GM12878 (cell line): Measurements from ENCODE around the gene PLEKHM3. TPM values are rescaled to one million over a fixed set of nuclear protein-coding genes. Genes with fewer than 3 reads are reported as not detected.

Experiments
- ATAC-seq: fragments of 200-7000 bp; cut with Tn5 transposase; 3 replicates; pipeline ENCODE4 v1.9.1; 2020; ENCODE audit warnings: mild to moderate bottlenecking, moderate library complexity
- BruUV-seq: library from RNA; stranded (reverse); fragments of 400-500 nt; replicated peaks from 2 replicates; lab custom pipeline; 2021; lab: Mats Ljungman, UMichigan
- CTCF ChIA-PET: fragments of 300-600 bp; sonication (Branson Sonifier 250); formaldehyde crosslinking; extraction: SDS; loops from one replicate; lab custom pipeline; 2021; ENCODE audit warnings: inconsistent platforms; lab: Yijun Ruan, JAX
- POLR2A ChIA-PET: fragments of 350-600 bp; formaldehyde crosslinking; extraction: SDS; loops from one replicate; lab custom pipeline; 2021; ENCODE audit warnings: inconsistent platforms; lab: Charles Lee
- RAD21 ChIA-PET: fragments of 300-600 bp; sonication (Branson Sonifier 250); formaldehyde crosslinking; loops from one replicate; lab custom pipeline; 2023; ENCODE audit warnings: antibody characterized with exemption; ENCODE audit not compliant: unreplicated experiment; lab: Charles Lee
- SMC1A ChIA-PET: fragments of 300-600 bp; sonication (Branson Sonifier 250); formaldehyde crosslinking; loops from one replicate; lab custom pipeline; 2023; ENCODE audit not compliant: unreplicated experiment, uncharacterized antibody; lab: Charles Lee
- DNase-seq: peaks from one replicate; pipeline ENCODE4 v3.0.0-alpha.2; 2011; ENCODE audit warnings: low read depth, low spot score
- FAIRE-seq: peaks from 3 replicates; lab custom pipeline; 2011; peaks lifted over from hg19 to GRCh38; lab: Jason Lieb, UNC
- H2AFZ ChIP-seq: 2 replicates; pipeline ENCODE4 v1.6.0; 2011; ENCODE audit warnings: low read depth, low read length, control low read depth; ENCODE audit not compliant: control insufficient read depth
- H3K27ac ChIP-seq: 2 replicates; pipeline ENCODE4 v1.5.1; 2011; ENCODE audit warnings: control low read depth; ENCODE audit not compliant: control insufficient read depth, insufficient read depth
- H3K27me3 ChIP-seq, 2 experiments: replicated peaks in 1 of 2; 2 replicates each; pipeline versions ENCODE4 v1.6.0 to v1.6.1; 2011; ENCODE audit warnings: low read length in 1 of 2; ENCODE audit not compliant: control insufficient read depth in 2 of 2, insufficient read depth in 2 of 2
- H3K36me3 ChIP-seq, 2 experiments: 2 replicates each; pipeline ENCODE4 v1.5.1; 2011; ENCODE audit warnings: low read length in 1 of 2; ENCODE audit not compliant: control insufficient read depth in 2 of 2, insufficient read depth in 2 of 2
- H3K4me1 ChIP-seq: 2 replicates; pipeline ENCODE4 v1.6.1; 2011; ENCODE audit warnings: mild to moderate bottlenecking, low read length, moderate library complexity, mixed read lengths; ENCODE audit not compliant: control insufficient read depth, insufficient read depth
- H3K4me2 ChIP-seq: 2 replicates; pipeline ENCODE4 v1.6.0; 2011; ENCODE audit warnings: control low read depth; ENCODE audit not compliant: control insufficient read depth, insufficient read depth
- H3K4me3 ChIP-seq: fragments of 200-600 bp; sonication (generic); 2 replicates; pipeline ENCODE4 v1.5.1; 2016
- H3K79me2 ChIP-seq: 2 replicates; pipeline ENCODE4 v1.6.0; 2011; ENCODE audit warnings: low read length; ENCODE audit not compliant: control insufficient read depth, insufficient read depth
- H3K9ac ChIP-seq: 2 replicates; pipeline ENCODE4 v1.8.0; 2011; ENCODE audit warnings: low read length, control low read depth, mixed read lengths; ENCODE audit not compliant: control insufficient read depth, insufficient read depth
- H3K9me3 ChIP-seq: replicated peaks from 3 replicates; pipeline ENCODE4 v1.5.1; 2011; ENCODE audit warnings: mild to moderate bottlenecking, low read length; ENCODE audit not compliant: control insufficient read depth, insufficient read depth
- H4K20me1 ChIP-seq: 2 replicates; pipeline ENCODE4 v1.6.0; 2011; ENCODE audit not compliant: control insufficient read depth, insufficient read depth
- BCL11A ChIP-seq: IDR thresholded peaks from 2 replicates; pipeline ENCODE4 v1.6.1; 2011; ENCODE audit warnings: low read depth, low read length
- ESRRA ChIP-seq: IDR thresholded peaks from 2 replicates; pipeline ENCODE4 v1.6.1; 2012; ENCODE audit warnings: mild to moderate bottlenecking, low read length, improper control_type of control experiment
- HDAC6 ChIP-seq: fragments of 200-600 bp; sonication (generic); IDR thresholded peaks from one replicate; pipeline ENCODE4 v1.8.0; 2017; ENCODE audit warnings: antibody characterized with exemption; ENCODE audit not compliant: unreplicated experiment
- SMAD5 ChIP-seq: IDR thresholded peaks from 2 replicates; pipeline ENCODE4 v1.6.1; 2016; ENCODE audit warnings: antibody characterized with exemption, low read depth
- TBL1XR1 ChIP-seq: IDR thresholded peaks from 2 replicates; pipeline ENCODE4 v1.6.1; 2012; ENCODE audit warnings: low read depth, low read length, improper control_type of control experiment
- WGBS: methylation state at CpG from one replicate; pipeline ENCODE4 v1.1.6; 2016; ENCODE audit warnings: low lambda C conversion rate; ENCODE audit not compliant: insufficient replicate concordance, insufficient coverage; ENCODE audit errors: missing lambda C conversion rate; 5-methylcytosine and 5-hydroxymethylcytosine counted together
- in situ Hi-C: fragments of 300-500 bp; cut with MboI; formaldehyde crosslinking; loops from 9 replicates; pipeline ENCODE4 v1.14.3; 2018; ENCODE audit warnings: mixed read lengths
- intact Hi-C: fragments of 100-400 bp; cut with micrococcal nuclease; formaldehyde crosslinking; loops from one replicate; pipeline ENCODE4 v1.14.2; 2022; ENCODE audit not compliant: unreplicated experiment
- polyA plus RNA-seq, 11 experiments: library from polyadenylated mRNA; depleted of rRNA in 4 of 11; unstranded in 6 of 11; stranded (reverse) in 5 of 11; fragments of >200 nt; fragmentation: Nextera tagmentation in 4 of 11; fragmentation: Illumina TruSeq in 1 of 11; extraction: Ambion mirVana in 4 of 11; extraction: Trizol in 1 of 11; gene quantifications; 1 replicate in 1 of 11; 2 replicates in 10 of 11; pipeline versions ENCODE4 v1.2.1 to v1.2.3, GENCODE V29; 2011 to 2016; ENCODE audit warnings: inconsistent platforms in 2 of 11, missing spikeins in 2 of 11, low read depth in 1 of 11
- total RNA-seq, 4 experiments: library from RNA; depleted of rRNA in 3 of 4; stranded (reverse); fragments of >200 nt in 3 of 4; fragmentation: Illumina TruSeq in 1 of 4; extraction: Trizol in 1 of 4; gene quantifications; 2 replicates each; pipeline versions ENCODE4 v1.2.1 to v1.2.3, GENCODE V29; 2013 to 2021
- TF ChIP-seq, protein P1 (sequence below): fragments of 450-650 bp; IDR thresholded peaks from 2 replicates; pipeline ENCODE4 v1.6.1; 2016; ENCODE audit warnings: mild to moderate bottlenecking, moderate library complexity, borderline replicate concordance
- TF ChIP-seq, protein P2 (sequence below): fragments of 450-650 bp; IDR thresholded peaks from 2 replicates; pipeline ENCODE4 v1.6.1; 2017; ENCODE audit warnings: borderline replicate concordance

Gene PLEKHM3
- total and polyA plus RNA-seq, 10 of the 15 experiments (the other 5 are each of a cell fraction or from before 2014, with no cell fraction given) = 1.4 to 5.6 (median 3.0) TPM

- in situ Hi-C loops (no loop called here), intact Hi-C loops (no loop called here)
- no peak overlapping the region for H3K4me3 ChIP-seq
- TF ChIP-seq TBL1XR1 (no peak), ESRRA (no peak), SMAD5 (no peak), BCL11A (no peak), HDAC6 (no peak)
- TF ChIP-seq, protein P1, sequence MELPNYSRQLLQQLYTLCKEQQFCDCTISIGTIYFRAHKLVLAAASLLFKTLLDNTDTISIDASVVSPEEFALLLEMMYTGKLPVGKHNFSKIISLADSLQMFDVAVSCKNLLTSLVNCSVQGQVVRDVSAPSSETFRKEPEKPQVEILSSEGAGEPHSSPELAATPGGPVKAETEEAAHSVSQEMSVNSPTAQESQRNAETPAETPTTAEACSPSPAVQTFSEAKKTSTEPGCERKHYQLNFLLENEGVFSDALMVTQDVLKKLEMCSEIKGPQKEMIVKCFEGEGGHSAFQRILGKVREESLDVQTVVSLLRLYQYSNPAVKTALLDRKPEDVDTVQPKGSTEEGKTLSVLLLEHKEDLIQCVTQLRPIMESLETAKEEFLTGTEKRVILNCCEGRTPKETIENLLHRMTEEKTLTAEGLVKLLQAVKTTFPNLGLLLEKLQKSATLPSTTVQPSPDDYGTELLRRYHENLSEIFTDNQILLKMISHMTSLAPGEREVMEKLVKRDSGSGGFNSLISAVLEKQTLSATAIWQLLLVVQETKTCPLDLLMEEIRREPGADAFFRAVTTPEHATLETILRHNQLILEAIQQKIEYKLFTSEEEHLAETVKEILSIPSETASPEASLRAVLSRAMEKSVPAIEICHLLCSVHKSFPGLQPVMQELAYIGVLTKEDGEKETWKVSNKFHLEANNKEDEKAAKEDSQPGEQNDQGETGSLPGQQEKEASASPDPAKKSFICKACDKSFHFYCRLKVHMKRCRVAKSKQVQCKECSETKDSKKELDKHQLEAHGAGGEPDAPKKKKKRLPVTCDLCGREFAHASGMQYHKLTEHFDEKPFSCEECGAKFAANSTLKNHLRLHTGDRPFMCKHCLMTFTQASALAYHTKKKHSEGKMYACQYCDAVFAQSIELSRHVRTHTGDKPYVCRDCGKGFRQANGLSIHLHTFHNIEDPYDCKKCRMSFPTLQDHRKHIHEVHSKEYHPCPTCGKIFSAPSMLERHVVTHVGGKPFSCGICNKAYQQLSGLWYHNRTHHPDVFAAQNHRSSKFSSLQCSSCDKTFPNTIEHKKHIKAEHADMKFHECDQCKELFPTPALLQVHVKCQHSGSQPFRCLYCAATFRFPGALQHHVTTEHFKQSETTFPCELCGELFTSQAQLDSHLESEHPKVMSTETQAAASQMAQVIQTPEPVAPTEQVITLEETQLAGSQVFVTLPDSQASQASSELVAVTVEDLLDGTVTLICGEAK = no peak
- TF ChIP-seq, protein P2, sequence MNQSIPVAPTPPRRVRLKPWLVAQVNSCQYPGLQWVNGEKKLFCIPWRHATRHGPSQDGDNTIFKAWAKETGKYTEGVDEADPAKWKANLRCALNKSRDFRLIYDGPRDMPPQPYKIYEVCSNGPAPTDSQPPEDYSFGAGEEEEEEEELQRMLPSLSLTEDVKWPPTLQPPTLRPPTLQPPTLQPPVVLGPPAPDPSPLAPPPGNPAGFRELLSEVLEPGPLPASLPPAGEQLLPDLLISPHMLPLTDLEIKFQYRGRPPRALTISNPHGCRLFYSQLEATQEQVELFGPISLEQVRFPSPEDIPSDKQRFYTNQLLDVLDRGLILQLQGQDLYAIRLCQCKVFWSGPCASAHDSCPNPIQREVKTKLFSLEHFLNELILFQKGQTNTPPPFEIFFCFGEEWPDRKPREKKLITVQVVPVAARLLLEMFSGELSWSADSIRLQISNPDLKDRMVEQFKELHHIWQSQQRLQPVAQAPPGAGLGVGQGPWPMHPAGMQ = no peak
- H3K4me1 ChIP-seq = no peaks in the 10 kb centered on the region
- POLR2A ChIA-PET = no interaction called here
- DNase-seq = no peak
- H3K9ac ChIP-seq = no peak overlapping the region
- no peak for ATAC-seq
- no peak overlapping the region for H3K27ac ChIP-seq
- RAD21 ChIA-PET = no interaction called here
- H3K36me3 ChIP-seq = no peaks in the 10 kb centered on the region
- BruUV-seq = no TSS peak
- no peaks in the 10 kb centered on the region for H4K20me1 ChIP-seq
- H3K4me2 ChIP-seq = no peak overlapping the region
- no peaks in the 10 kb centered on the region for H3K27me3 ChIP-seq
- no peaks in the 10 kb centered on the region for H3K79me2 ChIP-seq
- no peaks in the 10 kb centered on the region for H3K9me3 ChIP-seq
- FAIRE-seq = no peak
- H2AFZ ChIP-seq = no peak overlapping the region
- CTCF ChIA-PET = interaction anchor here (0.7 to 2.2 kb wide), 2 partner anchors 70 to 310 kb away, joined by 3 to 8 read pairs; no protein-coding TSS in a partner anchor
- 81% methylated on average over 1 of the region's 1 CpG for WGBS
- SMC1A ChIA-PET = no interaction called here
These were observed 31.8 kb upstream of the PLEKHM3 start for GRCh38 chr2:208057108-208057507.
